ENCODE measurements around the gene POLR2I.

- no peak for TF ChIP-seq MAX (IDR thresholded peaks at IDR 0.05)
- no peak for TF ChIP-seq CTCF (IDR thresholded peaks at IDR 0.05; ENCODE audit: low read depth, low read length, missing input control)
- TF ChIP-seq NR2F2 (IDR thresholded peaks at IDR 0.05): no peak
- TF ChIP-seq REST (IDR thresholded peaks at IDR 0.05): no peak
- TF ChIP-seq SP1 (IDR thresholded peaks at IDR 0.05): no peak
- TF ChIP-seq YY1 (IDR thresholded peaks at IDR 0.05): no peak
- TF ChIP-seq TAF1 (conservative IDR thresholded peaks at IDR 0.05): no peak
Measured at GRCh38 chr19:36149673-36150406, 35.2 kb upstream of the POLR2I start.
